ENCODE measurements around the gene MGAT4B. TPM values are rescaled to one million over a fixed set of nuclear protein-coding genes. Genes with fewer than 3 reads are reported as not detected.
A peak's percentile ranks its signal among the peaks of the same experiment; 100 is the strongest.

Gene MGAT4B
- polyA plus RNA-seq, 1 donor (not counting 4 experiments of a cell fraction or from before 2014, with no cell fraction given), result 69.8 TPM

DNA sequence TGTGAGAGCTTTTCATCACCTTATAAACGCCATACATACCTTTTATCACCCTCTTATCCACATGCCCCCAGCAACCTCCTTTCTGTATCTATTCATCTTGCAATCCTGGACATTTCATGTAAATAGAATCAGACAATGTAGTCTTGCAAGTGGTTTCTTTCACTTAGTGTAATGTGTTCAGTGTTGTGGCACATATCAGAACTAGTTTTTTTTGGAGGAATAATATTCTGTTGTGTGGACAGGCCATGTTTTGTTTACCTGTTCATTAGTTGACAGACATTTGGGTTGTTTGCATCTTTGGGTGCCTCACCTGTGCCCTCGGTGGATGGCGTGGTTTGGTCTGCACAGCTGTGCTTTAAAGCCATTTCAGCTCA lies 15.4 kb upstream of the MGAT4B start:
- no peaks in the 10 kb centered on the region for H3K9me3 ChIP-seq (ENCODE audit: control insufficient read depth, low read depth, low read length)
- H3K9ac ChIP-seq (ENCODE audit: control insufficient read depth, extremely low read depth, insufficient read depth, low read length), result peak overlapping the region; percentile 93
- peak overlapping the region; percentile 88 for H3K4me2 ChIP-seq (ENCODE audit: control insufficient read depth, extremely low read depth, insufficient read depth, low read depth, low read length)
- H3K27me3 ChIP-seq (ENCODE audit: control insufficient read depth, extremely low read depth, insufficient read depth, low read length), result no peaks in the 10 kb centered on the region
- H3K79me2 ChIP-seq (ENCODE audit: control insufficient read depth, insufficient read depth, low read length), result peaks cover 23% of the 10 kb centered on the region
- H3K9me1 ChIP-seq (ENCODE audit: control insufficient read depth, extremely low read depth, insufficient read depth, low read length), result no peaks in the 10 kb centered on the region
- peaks cover 30 to 31% of the 10 kb centered on the region in 2 experiments for H3K36me3 ChIP-seq (ENCODE audit: control insufficient read depth in 2 of 2, extremely low read depth in 1 of 2, insufficient read depth in 2 of 2, low read length in 2 of 2)
- peak overlapping the region; percentile 87 for H3K27ac ChIP-seq (ENCODE audit: control insufficient read depth, insufficient read depth, low read length)
- dilution Hi-C loops (cut with MboI; ENCODE audit: extremely low pct_ligation_motif_present, low sequenced_read_pairs), result no loop called here
- peak overlapping the region; percentile 66 to 84 (median 70) for H3K4me3 ChIP-seq (ENCODE audit: control insufficient read depth in 2 of 3, extremely low read depth in 1 of 3, insufficient read depth in 2 of 3, low read depth in 1 of 3, low read length in 3 of 3)
- FAIRE-seq (no peak), DNase-seq (ENCODE audit: low read depth, low spot score) (no peak)
- H4K20me1 ChIP-seq (ENCODE audit: control insufficient read depth, extremely low read depth, insufficient read depth, low read length), result peaks cover 19% of the 10 kb centered on the region
- H3K4me1 ChIP-seq (ENCODE audit: control insufficient read depth, extremely low read depth, insufficient read depth, low read length), result peaks cover 32% of the 10 kb centered on the region
- TF ChIP-seq CTCF (optimal IDR thresholded peaks at IDR 0.05 in 1 of 3, IDR thresholded peaks at IDR 0.05 in 1 of 3, conservative IDR thresholded peaks at IDR 0.05 in 1 of 3; ENCODE audit: extremely low read depth in 1 of 3, insufficient read depth in 2 of 3, low read length in 3 of 3) (no peak), EZH2 (IDR thresholded peaks at IDR 0.05; ENCODE audit: low read length) (no peak)
- H2AFZ ChIP-seq (ENCODE audit: control insufficient read depth, low read length), result no peak overlapping the region

- FAIRE-seq, result no peak
- H3K9ac ChIP-seq (ENCODE audit: control insufficient read depth, extremely low read depth, insufficient read depth, low read length), result peak overlapping the region; percentile 93
- TF ChIP-seq CTCF (optimal IDR thresholded peaks at IDR 0.05 in 1 of 3, IDR thresholded peaks at IDR 0.05 in 1 of 3, conservative IDR thresholded peaks at IDR 0.05 in 1 of 3; ENCODE audit: extremely low read depth in 1 of 3, insufficient read depth in 2 of 3, low read length in 3 of 3) (peak in 1 of 3 experiments; percentile 4), EZH2 (IDR thresholded peaks at IDR 0.05; ENCODE audit: low read length) (no peak)
- no peak overlapping the region for H2AFZ ChIP-seq (ENCODE audit: control insufficient read depth, low read length)
- H3K9me1 ChIP-seq (ENCODE audit: control insufficient read depth, extremely low read depth, insufficient read depth, low read length), result no peaks in the 10 kb centered on the region
- peaks cover 32% of the 10 kb centered on the region for H3K4me1 ChIP-seq (ENCODE audit: control insufficient read depth, extremely low read depth, insufficient read depth, low read length)
- H3K27ac ChIP-seq (ENCODE audit: control insufficient read depth, insufficient read depth, low read length), result peak overlapping the region; percentile 87
- DNase-seq (ENCODE audit: low read depth, low spot score), result no peak
- peaks cover 23% of the 10 kb centered on the region for H3K79me2 ChIP-seq (ENCODE audit: control insufficient read depth, insufficient read depth, low read length)
- H4K20me1 ChIP-seq (ENCODE audit: control insufficient read depth, extremely low read depth, insufficient read depth, low read length), result peaks cover 19% of the 10 kb centered on the region
- H3K27me3 ChIP-seq (ENCODE audit: control insufficient read depth, extremely low read depth, insufficient read depth, low read length), result no peaks in the 10 kb centered on the region
- H3K4me2 ChIP-seq (ENCODE audit: control insufficient read depth, extremely low read depth, insufficient read depth, low read depth, low read length), result peak overlapping the region; percentile 88
- peaks cover 26 to 28% of the 10 kb centered on the region in 2 experiments for H3K36me3 ChIP-seq (ENCODE audit: control insufficient read depth in 2 of 2, extremely low read depth in 1 of 2, insufficient read depth in 2 of 2, low read length in 2 of 2)
- dilution Hi-C loops (cut with MboI; ENCODE audit: extremely low pct_ligation_motif_present, low sequenced_read_pairs), result no loop called here
- H3K4me3 ChIP-seq (ENCODE audit: control insufficient read depth in 2 of 3, extremely low read depth in 1 of 3, insufficient read depth in 2 of 3, low read depth in 1 of 3, low read length in 3 of 3), result peak overlapping the region; percentile 66 to 84 (median 70)
- H3K9me3 ChIP-seq (ENCODE audit: control insufficient read depth, low read depth, low read length), result no peaks in the 10 kb centered on the region
Observed at GRCh38 chr5:179821298-179822058, 14.8 kb upstream of the MGAT4B start.

Measured in keratinocyte (primary cell).